Hematopoietic multipotent progenitor cell treated with erythropoietin and hydrocortisone succinate and interleukin-3 and kit ligand, for 17 days (in vitro differentiated cells): ENCODE results near the gene HPS1.
A peak's percentile ranks its signal among the peaks of the same experiment; 100 is the strongest.

ENCODE experiments used
- DNase-seq: peaks from one replicate; pipeline ENCODE4 v3.0.0-alpha.2; 2015; ENCODE audit warnings: low spot score

Gene HPS1

GRCh38 chr10:98463976-98464754, 17.4 kb upstream of the HPS1 start:
- DNase-seq: peak; percentile 92

- peak; percentile 86 for DNase-seq
Observed at GRCh38 chr10:98463016-98463415, 16.3 kb upstream of the HPS1 start.

- no peak for DNase-seq
Observed at GRCh38 chr10:98461500-98461842, 14.7 kb upstream of the HPS1 start.

- peak; percentile 90 for DNase-seq
Observed at GRCh38 chr10:98460837-98461499, 14.2 kb upstream of the HPS1 start.

GRCh38 chr10:98458809-98459784, 12.4 kb upstream of the HPS1 start:
- peak; percentile 35 for DNase-seq

GRCh38 chr10:98457721-98458120, 11.0 kb upstream of the HPS1 start:
- DNase-seq: peak; percentile 72

- DNase-seq: peak; percentile 47
Observed at GRCh38 chr10:98456686-98457482, 10.1 kb upstream of the HPS1 start.

GRCh38 chr10:98456043-98456570, 9.4 kb upstream of the HPS1 start:
- peak; percentile 28 for DNase-seq

- DNase-seq: no peak
Observed at GRCh38 chr10:98453729-98454128, 7.0 kb upstream of the HPS1 start.

GRCh38 chr10:98450618-98451017, 3.9 kb upstream of the HPS1 start:
- DNase-seq: no peak

GRCh38 chr10:98449287-98449686, 2.6 kb upstream of the HPS1 start:
- DNase-seq: peak; percentile 36

- DNase-seq: peak; percentile 75
Observed at GRCh38 chr10:98446151-98446660, 529 bp downstream of the HPS1 start.

- peak; percentile 37 for DNase-seq
Observed at GRCh38 chr10:98445200-98445812, 1.4 kb downstream of the HPS1 start.

- DNase-seq: peak; percentile 40
Observed at GRCh38 chr10:98444314-98445006, 2.3 kb downstream of the HPS1 start.

GRCh38 chr10:98438715-98439114, 8.0 kb downstream of the HPS1 start:
- no peak for DNase-seq

- no peak for DNase-seq
Observed at GRCh38 chr10:98436704-98437103, 10.0 kb downstream of the HPS1 start.

GRCh38 chr10:98435178-98435577, 11.6 kb downstream of the HPS1 start:
- DNase-seq: no peak

- no peak for DNase-seq
Observed at GRCh38 chr10:98433881-98434732, 12.6 kb downstream of the HPS1 start.

GRCh38 chr10:98433371-98433770, 13.4 kb downstream of the HPS1 start:
- DNase-seq: no peak
